Body of pancreas (tissue), 4 donors: ENCODE results near the gene DHX58.

Experiments
- CTCF ChIP-seq, 7 experiments: fragments of 450-650 bp in 4 of 7; fragments of 200-600 bp in 3 of 7; sonication (generic) in 3 of 7; IDR thresholded peaks; one replicate each; pipeline ENCODE4 v1.5.1; 2016 to 2019; ENCODE audit warnings: antibody characterized with exemption in 7 of 7
- POLR2A ChIP-seq, 3 donors: fragments of 450-650 bp; IDR thresholded peaks; one replicate each; pipeline ENCODE4 v1.6.1; 2016; ENCODE audit warnings: antibody characterized with exemption in 3 of 3, mild to moderate bottlenecking in 2 of 3

GRCh38 chr17:42110301-42111264 lies 1.9 kb downstream of the DHX58 start:
- TF ChIP-seq CTCF (IDR thresholded peaks at IDR 0.05) (no peak), POLR2A (IDR thresholded peaks at IDR 0.05) (no peak)
